Sigmoid colon (tissue), 4 donors: ENCODE results near the gene ATOH8.

Experiments used
- CTCF ChIP-seq, 4 experiments: fragments of 450-650 bp in 3 of 4; fragments of 200-600 bp in 1 of 4; IDR thresholded peaks; one replicate each; pipeline ENCODE4 v1.5.1; 2016 to 2019; ENCODE audit warnings: antibody characterized with exemption in 4 of 4, mild to moderate bottlenecking in 3 of 4, moderate library complexity in 2 of 4
- EP300 ChIP-seq, 4 donors: sonication (generic); formaldehyde crosslinking; IDR thresholded peaks; one replicate each; pipeline ENCODE4 v1.6.1; 2017; ENCODE audit warnings: antibody characterized with exemption in 4 of 4
- POLR2AphosphoS5 ChIP-seq, 4 donors: sonication (generic); formaldehyde crosslinking; IDR thresholded peaks; one replicate each; pipeline ENCODE4 v1.6.1; 2017; ENCODE audit warnings: antibody characterized with exemption in 4 of 4

DNA sequence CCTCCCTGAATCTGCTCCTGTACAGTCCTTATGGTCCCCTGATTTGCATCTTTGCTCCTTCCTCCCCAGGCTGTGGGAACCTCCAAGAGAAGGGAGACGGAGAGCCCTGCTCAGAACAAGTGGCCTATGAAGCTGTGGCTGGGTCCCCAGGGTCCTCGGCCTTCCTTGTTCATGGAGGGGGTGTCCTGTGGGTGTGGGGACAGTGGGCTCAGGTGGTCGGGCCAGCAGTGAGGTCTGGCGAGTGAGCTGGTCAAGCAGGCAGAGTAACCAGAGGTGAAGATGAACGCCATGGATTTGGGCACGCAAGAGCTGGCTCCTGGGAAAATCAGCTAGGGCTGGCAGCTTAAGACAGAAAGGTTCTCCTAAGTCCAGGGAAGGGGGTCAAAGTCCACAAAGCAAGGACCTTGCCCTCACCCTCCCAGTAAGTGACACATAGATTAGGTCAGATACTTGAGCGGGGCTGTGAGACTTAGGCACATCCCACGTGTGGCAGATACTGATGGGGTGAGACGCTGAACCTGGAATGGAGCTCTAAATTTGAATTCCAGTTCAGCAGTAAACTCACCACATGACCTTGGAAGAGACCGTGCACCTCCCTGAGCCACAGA lies 34.8 kb upstream of the ATOH8 start:
- TF ChIP-seq EP300 (IDR thresholded peaks at IDR 0.05) = no peak
- no peak for TF ChIP-seq POLR2AphosphoS5 (IDR thresholded peaks at IDR 0.05)
- no peak for TF ChIP-seq CTCF (IDR thresholded peaks at IDR 0.05)
